ENCODE results near the gene MOBP.
"Not testable (repeated sequence)": the region's sequence is repeated elsewhere in the genome, so short reads cannot be mapped to it uniquely, and the experiment has no call there.

MOBP gene

GRCh38 chr3:39467394-39468107 lies at the start of gene MOBP:
Gene MOBP, plus strand, starts transcription at chr3:39467680. Its CDS starts 34,390 bp downstream, at chr3:39502070.
- DNase-seq = no peak

- not testable (repeated sequence) for DNase-seq
Observed at GRCh38 chr3:39418556-39419225, 48.8 kb upstream of the MOBP start.

GRCh38 chr3:39419742-39420315 lies 47.7 kb upstream of the MOBP start:
- DNase-seq = no peak

GRCh38 chr3:39420543-39420942 lies 46.9 kb upstream of the MOBP start:
- DNase-seq = no peak

- no peak for DNase-seq
Observed at GRCh38 chr3:39423436-39423970, 44.0 kb upstream of the MOBP start.

- DNase-seq = no peak
Observed at GRCh38 chr3:39426312-39426711, 41.2 kb upstream of the MOBP start.

GRCh38 chr3:39427506-39427905 lies 40.0 kb upstream of the MOBP start:
- DNase-seq = no peak

GRCh38 chr3:39428745-39429201 lies 38.7 kb upstream of the MOBP start:
- DNase-seq = no peak

- DNase-seq = no peak
Observed at GRCh38 chr3:39429466-39429865, 38.0 kb upstream of the MOBP start.

- no peak for DNase-seq
Observed at GRCh38 chr3:39432342-39432741, 35.1 kb upstream of the MOBP start.

GRCh38 chr3:39433642-39434041 lies 33.8 kb upstream of the MOBP start:
- no peak for DNase-seq

GRCh38 chr3:39434574-39434973 lies 32.9 kb upstream of the MOBP start:
- DNase-seq = no peak

- DNase-seq = no peak
Observed at GRCh38 chr3:39435006-39435748, 32.3 kb upstream of the MOBP start.

- DNase-seq = no peak
Observed at GRCh38 chr3:39438880-39439279, 28.6 kb upstream of the MOBP start.

- DNase-seq = no peak
Observed at GRCh38 chr3:39440316-39440715, 27.2 kb upstream of the MOBP start.

GRCh38 chr3:39443530-39443929 lies 23.9 kb upstream of the MOBP start:
- DNase-seq = no peak

- DNase-seq = no peak
Observed at GRCh38 chr3:39445927-39446326, 21.6 kb upstream of the MOBP start.

- no peak for DNase-seq
Observed at GRCh38 chr3:39446444-39446843, 21.0 kb upstream of the MOBP start.

GRCh38 chr3:39447637-39448483 lies 19.6 kb upstream of the MOBP start:
- no peak for DNase-seq

GRCh38 chr3:39448506-39449233 lies 18.8 kb upstream of the MOBP start:
- DNase-seq = no peak

GRCh38 chr3:39449796-39450195 lies 17.7 kb upstream of the MOBP start:
- no peak for DNase-seq
